OCI-LY1 (cell line): ENCODE measurements around the gene USP19.

ENCODE experiments used
- CTCF ChIP-seq: fragments of 200-600 bp; sonication (generic), shearing (Covaris generic); IDR thresholded peaks from 2 replicates; pipeline ENCODE4 v1.5.1; 2017; ENCODE audit warnings: mild to moderate bottlenecking, antibody characterized with exemption, low read length, moderate library complexity, mixed read lengths
- EZH2 ChIP-seq: fragments of 200-600 bp; sonication (generic), shearing (Covaris generic); IDR thresholded peaks from 2 replicates; pipeline ENCODE4 v1.8.0; 2017; ENCODE audit warnings: borderline replicate concordance, mixed run types, mild to moderate bottlenecking, antibody characterized with exemption, low read length, moderate library complexity, mixed read lengths

- TF ChIP-seq CTCF (no peak), EZH2 (no peak)
These were observed 46.3 kb upstream of the USP19 start for GRCh38 chr3:49166752-49167556.
